ENCODE measurements around the gene CACNB4. TPM values are rescaled to one million over a fixed set of nuclear protein-coding genes. Genes with fewer than 3 reads are reported as not detected.

Gene CACNB4
- total RNA-seq, 1 experiment from 2014 or later, result 1.7 TPM

GRCh38 chr2:151922845-151923666, 175.8 kb downstream of the CACNB4 start:
- CTCF ChIA-PET, result no interaction called here
- BruUV-seq (replicated peaks), result no TSS peak
- H3K27ac ChIP-seq (ENCODE audit: low read length), result no peak overlapping the region
- TF ChIP-seq CTCF (IDR thresholded peaks at IDR 0.05) (no peak), TCF7L2 (IDR thresholded peaks at IDR 0.05; ENCODE audit: low read depth, low read length) (no peak), REST (IDR thresholded peaks at IDR 0.05; ENCODE audit: insufficient read depth in 1 of 2, low read depth in 2 of 2, low read length in 1 of 2) (no peak), POLR2AphosphoS5 (IDR thresholded peaks at IDR 0.05; ENCODE audit: low read depth, low read length) (no peak), SIN3A (IDR thresholded peaks at IDR 0.05; ENCODE audit: borderline replicate concordance, insufficient read depth, low read depth, low read length) (no peak)
- 0 out of 2 replicates have a peak, but pooled peaks cover 3% of the 10 kb centered on the region for H3K27me3 ChIP-seq (ENCODE audit: control insufficient read depth, insufficient read depth, low read length)
- DNase-seq (ENCODE audit: low read depth, low spot score) (no peak), ATAC-seq (no peak)
- in situ Hi-C loops (cut with HindIII; ENCODE audit: low pct_unique_long_range_greater_than_20kb, low sequenced_read_pairs), result no loop called here
- no peaks in the 10 kb centered on the region for H3K36me3 ChIP-seq (ENCODE audit: control insufficient read depth, insufficient read depth, low read length)
- intact Hi-C loops (cut with micrococcal nuclease; ENCODE audit: unreplicated experiment), result no loop called here
- POLR2A ChIA-PET, result no interaction called here
- no peak overlapping the region for H3K4me3 ChIP-seq (ENCODE audit: low read depth in 2 of 2, low read length in 2 of 2)
- H3K9me3 ChIP-seq (ENCODE audit: control insufficient read depth, insufficient read depth, low read depth, low read length), result no peaks in the 10 kb centered on the region
- no peaks in the 10 kb centered on the region for H3K4me1 ChIP-seq (ENCODE audit: control insufficient read depth, insufficient read depth, low read length)

- Histone ChIP-seq H3K4me3 (ENCODE audit: low read depth in 2 of 2, low read length in 2 of 2) (no peak overlapping the region), H3K36me3 (ENCODE audit: control insufficient read depth, insufficient read depth, low read length) (no peaks in the 10 kb centered on the region), H3K4me1 (ENCODE audit: control insufficient read depth, insufficient read depth, low read length) (no peaks in the 10 kb centered on the region), H3K9me3 (ENCODE audit: control insufficient read depth, insufficient read depth, low read depth, low read length) (no peaks in the 10 kb centered on the region), H3K27ac (ENCODE audit: low read length) (no peak overlapping the region), H3K27me3 (ENCODE audit: control insufficient read depth, insufficient read depth, low read length) (no peaks in the 10 kb centered on the region)
- TF ChIP-seq REST (IDR thresholded peaks at IDR 0.05; ENCODE audit: insufficient read depth in 1 of 2, low read depth in 2 of 2, low read length in 1 of 2) (no peak), SIN3A (IDR thresholded peaks at IDR 0.05; ENCODE audit: borderline replicate concordance, insufficient read depth, low read depth, low read length) (no peak), CTCF (IDR thresholded peaks at IDR 0.05) (no peak), POLR2AphosphoS5 (IDR thresholded peaks at IDR 0.05; ENCODE audit: low read depth, low read length) (no peak), TCF7L2 (IDR thresholded peaks at IDR 0.05; ENCODE audit: low read depth, low read length) (no peak)
- CTCF ChIA-PET, result no interaction called here
- no TSS peak for BruUV-seq (replicated peaks)
- ATAC-seq, result no peak
- intact Hi-C loops (cut with micrococcal nuclease; ENCODE audit: unreplicated experiment) (no loop called here), in situ Hi-C loops (cut with HindIII; ENCODE audit: low pct_unique_long_range_greater_than_20kb, low sequenced_read_pairs) (no loop called here)
- DNase-seq (ENCODE audit: low read depth, low spot score), result no peak
- POLR2A ChIA-PET, result interaction anchor here (0.6 kb wide), 1 partner anchor 16 kb away, joined by 3 read pairs; no protein-coding TSS in a partner anchor
These were observed 179.1 kb downstream of the CACNB4 start for GRCh38 chr2:151919786-151920185.

Data from Panc1 (cell line).